OCI-LY1 (cell line): Measurements from ENCODE around the gene PNPLA3.

Source experiments
- H2AFZ ChIP-seq: fragments of 200-600 bp; sonication (generic), shearing (Covaris generic); 2 replicates; pipeline ENCODE4 v1.6.0; 2014; ENCODE audit warnings: antibody characterized with exemption, mild to moderate bottlenecking, low read length
- H3F3A ChIP-seq: fragments of 200-600 bp; sonication (generic), shearing (Covaris generic); 2 replicates; pipeline ENCODE4 v1.6.0; 2014; ENCODE audit warnings: mild to moderate bottlenecking, antibody characterized with exemption, low read length, moderate library complexity; ENCODE audit not compliant: insufficient read depth
- H3K27ac ChIP-seq: fragments of 200-600 bp; sonication (generic); 2 replicates; pipeline ENCODE4 v1.5.1; 2014; ENCODE audit warnings: low read length, mixed run types, mild to moderate bottlenecking, low read depth; ENCODE audit not compliant: poor library complexity, severe bottlenecking
- H3K27me3 ChIP-seq: fragments of 200-600 bp; sonication (generic); 2 replicates; pipeline ENCODE4 v1.6.0; 2014; ENCODE audit warnings: antibody characterized with exemption, mild to moderate bottlenecking, low read length, moderate library complexity; ENCODE audit not compliant: insufficient read depth
- H3K36me3 ChIP-seq: fragments of 200-600 bp; sonication (generic); 2 replicates; pipeline ENCODE4 v1.6.1; 2014; ENCODE audit warnings: mild to moderate bottlenecking, antibody characterized with exemption, low read length, moderate library complexity, mixed read lengths; ENCODE audit not compliant: insufficient read depth
- H3K4me1 ChIP-seq: fragments of 200-600 bp; sonication (generic); 2 replicates; pipeline ENCODE4 v1.5.1; 2014; ENCODE audit warnings: mild to moderate bottlenecking, low read length, moderate library complexity; ENCODE audit not compliant: insufficient read depth, severe bottlenecking
- H3K4me2 ChIP-seq: fragments of 200-600 bp; sonication (generic), shearing (Covaris generic); 2 replicates; pipeline ENCODE4 v1.6.1; 2014; ENCODE audit warnings: low read length
- H3K4me3 ChIP-seq: fragments of 200-600 bp; sonication (generic); 2 replicates; pipeline ENCODE4 v1.5.1; 2014; ENCODE audit warnings: low read length, low read depth, mild to moderate bottlenecking, mixed read lengths; ENCODE audit not compliant: poor library complexity, severe bottlenecking
- H3K79me2 ChIP-seq: fragments of 200-600 bp; shearing (Covaris generic); 2 replicates; pipeline ENCODE4 v1.6.1; 2016; ENCODE audit warnings: mixed run types, low read length, mixed read lengths; ENCODE audit not compliant: insufficient read depth
- H3K9ac ChIP-seq: fragments of 200-600 bp; sonication (generic), shearing (Covaris generic); 2 replicates; pipeline ENCODE4 v1.6.1; 2014; ENCODE audit warnings: mild to moderate bottlenecking, low read length, mixed read lengths
- H3K9me2 ChIP-seq: fragments of 200-600 bp; sonication (generic), shearing (Covaris generic); 2 replicates; pipeline ENCODE4 v1.6.1; 2014; ENCODE audit warnings: low read depth, mild to moderate bottlenecking, low read length, mixed read lengths
- H3K9me3 ChIP-seq: fragments of 200-600 bp; shearing (Covaris generic); 2 replicates; pipeline ENCODE4 v1.6.1; 2014; ENCODE audit warnings: low read length, mixed read lengths
- H4K20me1 ChIP-seq: fragments of 200-600 bp; sonication (generic), shearing (Covaris generic); 2 replicates; pipeline ENCODE4 v1.6.0; 2016; ENCODE audit warnings: mild to moderate bottlenecking, low read length; ENCODE audit not compliant: insufficient read depth
- EZH2 ChIP-seq: fragments of 200-600 bp; sonication (generic), shearing (Covaris generic); IDR thresholded peaks from 2 replicates; pipeline ENCODE4 v1.8.0; 2017; ENCODE audit warnings: borderline replicate concordance, mixed run types, mild to moderate bottlenecking, antibody characterized with exemption, low read length, moderate library complexity, mixed read lengths
- TF ChIP-seq, protein P1 (sequence below): fragments of 200-600 bp; sonication (generic), shearing (Covaris generic); IDR thresholded peaks from 2 replicates; pipeline ENCODE4 v1.5.1; 2017; ENCODE audit warnings: mild to moderate bottlenecking, antibody characterized with exemption, low read length, moderate library complexity, mixed read lengths

PNPLA3 gene

DNA sequence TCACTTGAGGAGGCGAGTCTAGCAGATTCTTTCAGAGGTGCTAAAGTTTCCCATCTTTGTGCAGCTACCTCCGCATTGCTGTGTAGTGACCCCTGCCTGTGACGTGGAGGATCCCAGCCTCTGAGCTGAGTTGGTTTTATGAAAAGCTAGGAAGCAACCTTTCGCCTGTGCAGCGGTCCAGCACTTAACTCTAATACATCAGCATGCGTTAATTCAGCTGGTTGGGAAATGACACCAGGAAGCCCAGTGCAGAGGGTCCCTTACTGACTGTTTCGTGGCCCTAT, 22.7 kb downstream of the PNPLA3 start:
- Histone ChIP-seq H3K4me1 (no peaks in the 10 kb centered on the region), H3K4me2 (no peak overlapping the region), H3K79me2 (no peaks in the 10 kb centered on the region), H3K36me3 (no peaks in the 10 kb centered on the region), H2AFZ (no peak overlapping the region), H3K9me2 (no peaks in the 10 kb centered on the region), H3K9me3 (no peaks in the 10 kb centered on the region), H3K27ac (no peak overlapping the region), H3K27me3 (no peaks in the 10 kb centered on the region), H3F3A (no peaks in the 10 kb centered on the region), H4K20me1 (no peaks in the 10 kb centered on the region), H3K9ac (no peak overlapping the region), H3K4me3 (no peak overlapping the region)
- TF ChIP-seq, protein P1, sequence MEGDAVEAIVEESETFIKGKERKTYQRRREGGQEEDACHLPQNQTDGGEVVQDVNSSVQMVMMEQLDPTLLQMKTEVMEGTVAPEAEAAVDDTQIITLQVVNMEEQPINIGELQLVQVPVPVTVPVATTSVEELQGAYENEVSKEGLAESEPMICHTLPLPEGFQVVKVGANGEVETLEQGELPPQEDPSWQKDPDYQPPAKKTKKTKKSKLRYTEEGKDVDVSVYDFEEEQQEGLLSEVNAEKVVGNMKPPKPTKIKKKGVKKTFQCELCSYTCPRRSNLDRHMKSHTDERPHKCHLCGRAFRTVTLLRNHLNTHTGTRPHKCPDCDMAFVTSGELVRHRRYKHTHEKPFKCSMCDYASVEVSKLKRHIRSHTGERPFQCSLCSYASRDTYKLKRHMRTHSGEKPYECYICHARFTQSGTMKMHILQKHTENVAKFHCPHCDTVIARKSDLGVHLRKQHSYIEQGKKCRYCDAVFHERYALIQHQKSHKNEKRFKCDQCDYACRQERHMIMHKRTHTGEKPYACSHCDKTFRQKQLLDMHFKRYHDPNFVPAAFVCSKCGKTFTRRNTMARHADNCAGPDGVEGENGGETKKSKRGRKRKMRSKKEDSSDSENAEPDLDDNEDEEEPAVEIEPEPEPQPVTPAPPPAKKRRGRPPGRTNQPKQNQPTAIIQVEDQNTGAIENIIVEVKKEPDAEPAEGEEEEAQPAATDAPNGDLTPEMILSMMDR = no peak
- no peak for TF ChIP-seq EZH2

DNA sequence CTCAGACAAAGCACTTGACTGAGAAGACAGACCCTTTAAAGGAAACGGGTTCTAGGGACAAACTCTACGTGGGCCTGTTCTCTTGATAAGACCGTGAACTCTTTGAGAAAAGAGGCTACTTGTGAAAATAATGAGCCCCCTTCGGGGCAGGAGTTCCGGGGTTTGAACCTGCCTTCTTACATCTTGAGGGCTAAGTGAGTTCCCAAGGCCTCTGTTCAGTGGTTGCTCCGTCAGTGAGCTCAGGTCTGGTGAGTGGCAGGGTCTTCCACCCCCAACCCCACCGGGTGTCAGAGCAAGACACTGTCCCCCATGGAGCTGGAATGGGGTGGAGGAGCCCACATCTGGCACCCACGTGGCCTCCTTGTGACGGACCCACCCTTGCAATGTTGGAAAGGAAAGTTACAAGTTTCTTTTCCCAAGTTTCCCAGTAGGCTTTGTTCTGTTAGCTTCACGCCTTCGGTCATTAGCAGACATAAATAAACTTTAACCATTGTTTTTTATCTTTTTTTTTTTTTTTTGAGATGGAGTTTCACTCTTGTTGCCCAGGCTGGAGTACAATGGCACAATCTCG, 25.3 kb downstream of the PNPLA3 start:
- no peak overlapping the region for H3K4me3 ChIP-seq
- TF ChIP-seq EZH2 = no peak
- TF ChIP-seq, protein P1 = no peak
- no peaks in the 10 kb centered on the region for H3F3A ChIP-seq
- H3K4me2 ChIP-seq = no peak overlapping the region
- no peaks in the 10 kb centered on the region for H3K79me2 ChIP-seq
- H3K27me3 ChIP-seq = no peaks in the 10 kb centered on the region
- H4K20me1 ChIP-seq = no peaks in the 10 kb centered on the region
- no peaks in the 10 kb centered on the region for H3K9me2 ChIP-seq
- H3K4me1 ChIP-seq = peaks cover 2% of the 10 kb centered on the region
- no peak overlapping the region for H2AFZ ChIP-seq
- H3K36me3 ChIP-seq = no peaks in the 10 kb centered on the region
- H3K9me3 ChIP-seq = no peaks in the 10 kb centered on the region
- H3K27ac ChIP-seq = no peak overlapping the region
- no peak overlapping the region for H3K9ac ChIP-seq

DNA sequence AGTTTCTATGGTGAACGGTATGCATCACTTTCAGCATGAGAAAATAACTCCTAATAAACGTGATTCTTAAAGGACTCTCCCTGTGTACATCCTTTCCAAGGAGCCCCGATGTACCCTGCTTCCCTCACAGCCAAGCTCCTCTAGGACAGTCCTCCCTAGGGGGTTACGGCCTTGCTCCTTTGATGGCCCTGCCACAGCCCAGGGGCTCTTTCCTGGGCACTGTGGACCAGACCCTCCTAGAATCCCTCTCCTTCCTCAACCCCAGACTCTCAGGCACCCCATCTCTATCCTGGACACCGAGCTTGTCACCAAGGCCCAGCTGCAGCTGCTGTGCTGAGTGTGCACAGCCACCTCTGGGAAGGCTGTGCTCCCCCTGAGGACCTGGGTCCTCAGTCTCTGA, 27.8 kb downstream of the PNPLA3 start:
- Histone ChIP-seq H3K27ac (no peak overlapping the region), H3K79me2 (peaks cover 8% of the 10 kb centered on the region), H3K27me3 (no peaks in the 10 kb centered on the region), H3F3A (no peaks in the 10 kb centered on the region), H3K9me2 (no peaks in the 10 kb centered on the region), H3K9me3 (no peaks in the 10 kb centered on the region), H2AFZ (no peak overlapping the region), H3K4me3 (no peak overlapping the region), H3K36me3 (no peaks in the 10 kb centered on the region), H3K4me1 (peaks cover 13% of the 10 kb centered on the region), H3K4me2 (no peak overlapping the region), H3K9ac (no peak overlapping the region), H4K20me1 (no peaks in the 10 kb centered on the region)
- no peak for TF ChIP-seq EZH2
- TF ChIP-seq, protein P1 = no peak
